Cortex of kidney (tissue), 1 donor: ENCODE measurements around the gene TMEM191C.
"Not testable (repeated sequence)": the region's sequence is repeated elsewhere in the genome, so short reads cannot be mapped to it uniquely, and the experiment has no call there.

Experiments
- DNase-seq: peaks from one replicate; lab custom pipeline; 2025; lab: John Stamatoyannopoulos, UW

Gene TMEM191C

GRCh38 chr22:21446128-21446826 lies 20.9 kb upstream of the TMEM191C start:
- DNase-seq: no peak

- DNase-seq: no peak
Observed at GRCh38 chr22:21446827-21447690, 20.1 kb upstream of the TMEM191C start.

- DNase-seq: no peak
Observed at GRCh38 chr22:21447694-21448402, 19.3 kb upstream of the TMEM191C start.

- DNase-seq: no peak
Observed at GRCh38 chr22:21448627-21449416, 18.4 kb upstream of the TMEM191C start.

- no peak for DNase-seq
Observed at GRCh38 chr22:21449531-21450319, 17.5 kb upstream of the TMEM191C start.

GRCh38 chr22:21450320-21450831 lies 16.8 kb upstream of the TMEM191C start:
- DNase-seq: no peak

GRCh38 chr22:21450858-21451353 lies 16.3 kb upstream of the TMEM191C start:
- DNase-seq: no peak

GRCh38 chr22:21451545-21452520 lies 15.4 kb upstream of the TMEM191C start:
- DNase-seq: no peak

- not testable (repeated sequence) for DNase-seq
Observed at GRCh38 chr22:21452666-21453065, 14.5 kb upstream of the TMEM191C start.

- DNase-seq: not testable (repeated sequence)
Observed at GRCh38 chr22:21454998-21455333, 12.2 kb upstream of the TMEM191C start.

GRCh38 chr22:21455334-21456089 lies 11.7 kb upstream of the TMEM191C start:
- DNase-seq: no peak

GRCh38 chr22:21457023-21457787 lies 10.0 kb upstream of the TMEM191C start:
- no peak for DNase-seq

GRCh38 chr22:21462672-21463071 lies 4.5 kb upstream of the TMEM191C start:
- DNase-seq: not testable (repeated sequence)

- not testable (repeated sequence) for DNase-seq
Observed at GRCh38 chr22:21468194-21469096, 1.3 kb downstream of the TMEM191C start.

- DNase-seq: not testable (repeated sequence)
Observed at GRCh38 chr22:21469097-21469994, 2.2 kb downstream of the TMEM191C start.

GRCh38 chr22:21472984-21473383 lies 5.8 kb downstream of the TMEM191C start:
- DNase-seq: not testable (repeated sequence)
